Stomach (tissue), 9 donors: ENCODE results near the gene ANKRD11. TPM values are rescaled to one million over a fixed set of nuclear protein-coding genes. Genes with fewer than 3 reads are reported as not detected.

Source experiments
- DNase-seq, 2 donors: peaks; one replicate each; pipeline versions ENCODE4 v3.0.0 to v3.0.0-alpha.2; 2013 to 2019
- H3K27ac ChIP-seq, 5 donors: fragments of 200-600 bp in 4 of 5; sonication (generic) in 4 of 5; one replicate each; pipeline ENCODE4 v1.5.1; 2013 to 2019; ENCODE audit warnings: mild to moderate bottlenecking in 1 of 5, moderate library complexity in 1 of 5
- H3K27me3 ChIP-seq, 3 donors: fragments of 200-600 bp; sonication (generic); one replicate each; pipeline ENCODE4 v1.5.1; 2017 to 2019; ENCODE audit warnings: mixed run types in 1 of 3
- H3K36me3 ChIP-seq, 4 donors: fragments of 200-600 bp; sonication (generic); 1 replicate in 3 of 4; 2 replicates in 1 of 4; pipeline ENCODE4 v1.5.1; 2016 to 2019
- H3K4me1 ChIP-seq, 4 donors: fragments of 200-600 bp; sonication (generic); one replicate each; pipeline ENCODE4 v1.5.1; 2016 to 2019
- H3K4me3 ChIP-seq, 4 donors: fragments of 200-600 bp; sonication (generic) in 3 of 4; one replicate each; pipeline ENCODE4 v1.5.1; 2016 to 2019; ENCODE audit warnings: mild to moderate bottlenecking in 1 of 4
- H3K9me3 ChIP-seq, 4 donors: fragments of 200-600 bp; sonication (generic); one replicate each; pipeline ENCODE4 v1.5.1; 2016 to 2019
- EP300 ChIP-seq: sonication (generic); formaldehyde crosslinking; IDR thresholded peaks from one replicate; pipeline ENCODE4 v1.6.1; 2017; ENCODE audit warnings: antibody characterized with exemption
- POLR2A ChIP-seq, 4 donors: fragments of 450-650 bp; IDR thresholded peaks; one replicate each; pipeline ENCODE4 v1.6.1; 2016; ENCODE audit warnings: antibody characterized with exemption in 4 of 4, control low read depth in 2 of 4, mild to moderate bottlenecking in 1 of 4, moderate library complexity in 1 of 4
- POLR2AphosphoS5 ChIP-seq, 3 donors: sonication (generic); formaldehyde crosslinking; IDR thresholded peaks; one replicate each; pipeline ENCODE4 v1.6.1; 2016; ENCODE audit warnings: antibody characterized with exemption in 3 of 3
- WGBS, 5 donors: extraction: QIAGEN DNeasy Blood & Tissue Kit in 3 of 5; methylation state at CpG; one replicate each; pipeline versions ENCODE4 v1.1.5 to v1.1.7; 2013 to 2018; 5-methylcytosine and 5-hydroxymethylcytosine counted together
- intact Hi-C: fragments of 100-400 bp; cut with DNase I; formaldehyde crosslinking; loops from one replicate; pipeline ENCODE4 v1.15.1; 2023; ENCODE audit warnings: low total_unique reads
- polyA plus RNA-seq, 3 donors: library from polyadenylated mRNA; stranded (reverse); fragments of 200-250 nt; gene quantifications; one replicate each; pipeline ENCODE4 v1.2.3, GENCODE V29; 2013
- total RNA-seq, 5 donors: library from RNA; depleted of rRNA; stranded (reverse); fragments of >200 nt; gene quantifications; one replicate each; pipeline versions ENCODE4 v1.1.0 to v1.2.3, GENCODE V29; 2014 to 2016
- TF ChIP-seq, protein P1 (sequence below), 7 experiments: fragments of 450-650 bp in 4 of 7; fragments of 200-600 bp in 3 of 7; sonication (generic) in 3 of 7; IDR thresholded peaks; one replicate each; pipeline ENCODE4 v1.5.1; 2016 to 2019; ENCODE audit warnings: antibody characterized with exemption in 7 of 7, control low read depth in 2 of 7, mild to moderate bottlenecking in 1 of 7
- donor health status: healthy with polysubstance abuse.
- donor health status: Bipolar disorder and iron deficiency.
- donor health status: healthy.

ANKRD11 gene
- total and polyA plus RNA-seq, 8 donors = 25.4 to 350 (median 88.7) TPM

- no peak for DNase-seq
- no peak overlapping the region for H3K4me3 ChIP-seq
- no peaks in the 10 kb centered on the region for H3K9me3 ChIP-seq
- H3K36me3 ChIP-seq = peaks cover 9 to 47% (median 44%) of the 10 kb centered on the region in 4 donors
- intact Hi-C loops = no loop called here
- H3K27me3 ChIP-seq = no peaks in the 10 kb centered on the region
- WGBS, 5 donors = 51 to 74% (median 60%) methylated on average over 3 of the region's 3 CpGs
- H3K4me1 ChIP-seq = peaks cover 34 to 82% (median 64%) of the 10 kb centered on the region in 4 donors
- TF ChIP-seq, protein P1, sequence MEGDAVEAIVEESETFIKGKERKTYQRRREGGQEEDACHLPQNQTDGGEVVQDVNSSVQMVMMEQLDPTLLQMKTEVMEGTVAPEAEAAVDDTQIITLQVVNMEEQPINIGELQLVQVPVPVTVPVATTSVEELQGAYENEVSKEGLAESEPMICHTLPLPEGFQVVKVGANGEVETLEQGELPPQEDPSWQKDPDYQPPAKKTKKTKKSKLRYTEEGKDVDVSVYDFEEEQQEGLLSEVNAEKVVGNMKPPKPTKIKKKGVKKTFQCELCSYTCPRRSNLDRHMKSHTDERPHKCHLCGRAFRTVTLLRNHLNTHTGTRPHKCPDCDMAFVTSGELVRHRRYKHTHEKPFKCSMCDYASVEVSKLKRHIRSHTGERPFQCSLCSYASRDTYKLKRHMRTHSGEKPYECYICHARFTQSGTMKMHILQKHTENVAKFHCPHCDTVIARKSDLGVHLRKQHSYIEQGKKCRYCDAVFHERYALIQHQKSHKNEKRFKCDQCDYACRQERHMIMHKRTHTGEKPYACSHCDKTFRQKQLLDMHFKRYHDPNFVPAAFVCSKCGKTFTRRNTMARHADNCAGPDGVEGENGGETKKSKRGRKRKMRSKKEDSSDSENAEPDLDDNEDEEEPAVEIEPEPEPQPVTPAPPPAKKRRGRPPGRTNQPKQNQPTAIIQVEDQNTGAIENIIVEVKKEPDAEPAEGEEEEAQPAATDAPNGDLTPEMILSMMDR (IDR thresholded peaks at IDR 0.05) = no peak
- TF ChIP-seq EP300 (no peak), POLR2A (IDR thresholded peaks at IDR 0.05) (no peak), POLR2AphosphoS5 (IDR thresholded peaks at IDR 0.05) (no peak)
- peak overlapping the region in 1 of 5 donors; percentile 8 for H3K27ac ChIP-seq
These were observed 176.8 kb downstream of the ANKRD11 start for GRCh38 chr16:89313583-89313982.

- Histone ChIP-seq H3K27ac (no peak overlapping the region), H3K4me1 (peaks cover 25 to 80% (median 60%) of the 10 kb centered on the region in 4 donors), H3K36me3 (peaks cover 9 to 47% (median 44%) of the 10 kb centered on the region in 4 donors), H3K4me3 (no peak overlapping the region), H3K9me3 (no peaks in the 10 kb centered on the region), H3K27me3 (no peaks in the 10 kb centered on the region)
- DNase-seq = no peak
- 90 to 94% (median 92%) methylated on average over 21 to 22 of the region's 22 CpGs for WGBS, 5 donors
- intact Hi-C loops = no loop called here
- TF ChIP-seq EP300 (no peak), POLR2AphosphoS5 (IDR thresholded peaks at IDR 0.05) (no peak), POLR2A (IDR thresholded peaks at IDR 0.05) (no peak)
These were observed 177.6 kb downstream of the ANKRD11 start for GRCh38 chr16:89312598-89313299.

DNA sequence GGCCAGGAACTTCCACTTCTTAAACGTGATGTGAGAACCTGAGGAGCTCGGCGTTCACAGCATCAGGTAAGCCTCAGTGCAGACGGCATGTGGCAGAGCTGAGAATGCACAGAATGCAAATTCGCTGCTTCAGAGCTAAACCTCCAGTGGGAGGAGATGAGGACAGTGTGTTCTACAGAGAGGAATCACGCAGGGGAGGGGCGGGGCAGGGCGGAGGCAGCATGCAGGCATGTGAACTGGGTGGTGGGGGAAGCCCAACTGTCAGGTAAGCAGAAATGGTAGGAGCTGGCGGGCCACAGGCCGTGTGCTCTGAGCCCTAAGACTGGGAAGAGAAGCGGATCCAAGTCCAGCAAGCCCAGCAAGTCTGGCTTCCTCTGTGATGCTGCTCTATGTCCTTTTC is 178.2 kb downstream of the ANKRD11 start:
- 77 to 87% (median 83%) methylated on average over 11 of the region's 11 CpGs for WGBS, 5 donors
- Histone ChIP-seq H3K4me1 (peaks cover 20 to 79% (median 57%) of the 10 kb centered on the region in 4 donors), H3K27me3 (no peaks in the 10 kb centered on the region), H3K9me3 (no peaks in the 10 kb centered on the region), H3K36me3 (peaks cover 9 to 47% (median 45%) of the 10 kb centered on the region in 4 donors), H3K27ac (no peak overlapping the region), H3K4me3 (no peak overlapping the region)
- intact Hi-C loops = no loop called here
- TF ChIP-seq, protein P1 (IDR thresholded peaks at IDR 0.05) = no peak
- TF ChIP-seq POLR2AphosphoS5 (IDR thresholded peaks at IDR 0.05) (no peak), EP300 (no peak), POLR2A (IDR thresholded peaks at IDR 0.05) (no peak)
- DNase-seq = no peak

- Histone ChIP-seq H3K27me3 (no peaks in the 10 kb centered on the region), H3K36me3 (peaks cover 9 to 47% (median 44%) of the 10 kb centered on the region in 4 donors), H3K4me3 (no peak overlapping the region), H3K9me3 (no peaks in the 10 kb centered on the region), H3K27ac (no peak overlapping the region), H3K4me1 (peaks cover 16 to 78% (median 51%) of the 10 kb centered on the region in 4 donors)
- TF ChIP-seq POLR2AphosphoS5 (IDR thresholded peaks at IDR 0.05) (no peak), POLR2A (IDR thresholded peaks at IDR 0.05) (no peak), EP300 (no peak)
- TF ChIP-seq, protein P1 (IDR thresholded peaks at IDR 0.05) = no peak
- DNase-seq = no peak
- WGBS, 5 donors = 84 to 92% (median 90%) methylated on average over 6 of the region's 6 CpGs
- intact Hi-C loops = no loop called here
These were observed 178.7 kb downstream of the ANKRD11 start for GRCh38 chr16:89311636-89312035.
